K562 (cell line): ENCODE data around the gene CIAO2B.

Experiments used
- FOSL1 ChIP-seq: fragments of 200-800 bp; sonication (Bioruptor generic); conservative IDR thresholded peaks from 2 replicates; pipeline ENCODE4 v1.6.1; 2016; ENCODE audit warnings: missing genetic modification characterization, missing compliant biosample characterization
- ZZZ3 ChIP-seq: fragments of 450-650 bp; IDR thresholded peaks from 2 replicates; pipeline ENCODE4 v1.6.1; 2016; ENCODE audit warnings: antibody characterized with exemption, mild to moderate bottlenecking, moderate library complexity

- TF ChIP-seq ZZZ3 = no peak
- no peak for TF ChIP-seq FOSL1 (tag)
Observed at GRCh38 chr16:66940236-66940635, 6.0 kb upstream of the CIAO2B start.
